Measurements from ENCODE around the gene SAMD4B. TPM values are rescaled to one million over a fixed set of nuclear protein-coding genes. Genes with fewer than 3 reads are reported as not detected.

The SAMD4B gene
- total RNA-seq, 1 experiment from 2014 or later: 122 TPM

- H3K27me3 ChIP-seq (ENCODE audit: control insufficient read depth, insufficient read depth, low read length): no peaks in the 10 kb centered on the region
- H3K36me3 ChIP-seq (replicated peaks; ENCODE audit: control insufficient read depth, insufficient read depth, low read length): peaks cover 24% of the 10 kb centered on the region
- no peak for DNase-seq
- no peak overlapping the region for H3K4me3 ChIP-seq (ENCODE audit: insufficient read depth, low read depth, low read length)
Observed at GRCh38 chr19:39433480-39434079, 91.4 kb downstream of the SAMD4B start.

GRCh38 chr19:39434123-39435076, 92.2 kb downstream of the SAMD4B start:
- Histone ChIP-seq H3K36me3 (replicated peaks; ENCODE audit: control insufficient read depth, insufficient read depth, low read length) (peaks cover 24% of the 10 kb centered on the region), H3K4me3 (ENCODE audit: insufficient read depth, low read depth, low read length) (peak overlapping the region; percentile 95), H3K27me3 (ENCODE audit: control insufficient read depth, insufficient read depth, low read length) (no peaks in the 10 kb centered on the region)
- DNase-seq: no peak

Other genes starting within 250 kb of the SAMD4B start
- gene PAK4, start 216.6 kb upstream of the SAMD4B start, total RNA-seq (2014; rRNA removed; shearing (Covaris generic)): 14.0 and 15.6 TPM in 2 replicates
- not detected in 2 replicates for gene NCCRP1, start 145.5 kb upstream of the SAMD4B start, total RNA-seq (2014; rRNA removed; shearing (Covaris generic))
- not detected in 2 replicates for gene SYCN, start 138.2 kb upstream of the SAMD4B start, total RNA-seq (2014; rRNA removed; shearing (Covaris generic))
- gene IFNL3, start 97.4 kb upstream of the SAMD4B start, total RNA-seq (2014; rRNA removed; shearing (Covaris generic)): not detected in 2 replicates
- not detected in 2 replicates for gene IFNL4, start 93.6 kb upstream of the SAMD4B start, total RNA-seq (2014; rRNA removed; shearing (Covaris generic))
- gene IFNL2, start 74.0 kb upstream of the SAMD4B start, total RNA-seq (2014; rRNA removed; shearing (Covaris generic)): not detected in 2 replicates
- gene IFNL1, start 46.0 kb upstream of the SAMD4B start, total RNA-seq (2014; rRNA removed; shearing (Covaris generic)): not detected in 2 replicates
- gene LRFN1, start 21.6 kb upstream of the SAMD4B start, total RNA-seq (2014; rRNA removed; shearing (Covaris generic)): 1.9 and 2.4 TPM in 2 replicates
- gene GMFG, start 6.4 kb upstream of the SAMD4B start, total RNA-seq (2014; rRNA removed; shearing (Covaris generic)): 0.63 TPM in 1 of 2 replicates, not detected in the other
- 20.7 and 21.6 TPM in 2 replicates for gene PAF1, start 48.7 kb downstream of the SAMD4B start, total RNA-seq (2014; rRNA removed; shearing (Covaris generic))
- gene MED29, start 49.0 kb downstream of the SAMD4B start, total RNA-seq (2014; rRNA removed; shearing (Covaris generic)): 38.2 and 41.6 TPM in 2 replicates
- gene ZFP36, start 64.4 kb downstream of the SAMD4B start, total RNA-seq (2014; rRNA removed; shearing (Covaris generic)): 2.2 and 6.4 TPM in 2 replicates
- 34.2 and 90.9 TPM in 2 replicates for gene PLEKHG2, start 70.2 kb downstream of the SAMD4B start, total RNA-seq (2014; rRNA removed; shearing (Covaris generic))
- 42.4 and 55.8 TPM in 2 replicates for gene RPS16, start 93.5 kb downstream of the SAMD4B start, total RNA-seq (2014; rRNA removed; shearing (Covaris generic))
- 82.1 and 86.8 TPM in 2 replicates for gene SUPT5H, start 103.2 kb downstream of the SAMD4B start, total RNA-seq (2014; rRNA removed; shearing (Covaris generic))
- gene TIMM50, start 138.4 kb downstream of the SAMD4B start, total RNA-seq (2014; rRNA removed; shearing (Covaris generic)): 134 and 161 TPM in 2 replicates
- gene DLL3, start 156.5 kb downstream of the SAMD4B start, total RNA-seq (2014; rRNA removed; shearing (Covaris generic)): 2.1 and 2.6 TPM in 2 replicates
- 3.1 and 4.4 TPM in 2 replicates for gene SELENOV, start 172.7 kb downstream of the SAMD4B start, total RNA-seq (2014; rRNA removed; shearing (Covaris generic))
- gene EID2B, start 190.4 kb downstream of the SAMD4B start, total RNA-seq (2014; rRNA removed; shearing (Covaris generic)): 2.4 and 4.0 TPM in 2 replicates
- gene EID2, start 197.7 kb downstream of the SAMD4B start, total RNA-seq (2014; rRNA removed; shearing (Covaris generic)): 14.9 and 18.4 TPM in 2 replicates

Data from H7 (cell line).